Left ventricle myocardium inferior (tissue), 1 donor: ENCODE measurements around the gene LRP8. TPM values are rescaled to one million over a fixed set of nuclear protein-coding genes. Genes with fewer than 3 reads are reported as not detected.

Source experiments
- DNase-seq: peaks from one replicate; pipeline ENCODE4 v3.0.0-alpha.2; 2020
- H3K27ac ChIP-seq: fragments of 200-600 bp; replicated peaks from 2 replicates; pipeline ENCODE4 v1.8.0; 2021
- H3K27me3 ChIP-seq: fragments of 200-600 bp; 2 replicates; pipeline ENCODE4 v1.8.0; 2021; ENCODE audit warnings: low read depth
- H3K36me3 ChIP-seq: fragments of 200-600 bp; 2 replicates; pipeline ENCODE4 v1.8.0; 2021
- H3K4me1 ChIP-seq: fragments of 200-600 bp; 2 replicates; pipeline ENCODE4 v1.8.0; 2021
- H3K4me3 ChIP-seq: fragments of 200-600 bp; 2 replicates; pipeline ENCODE4 v1.8.0; 2021; ENCODE audit warnings: mild to moderate bottlenecking, moderate library complexity
- H3K9me3 ChIP-seq: fragments of 200-600 bp; replicated peaks from 2 replicates; pipeline ENCODE4 v1.8.0; 2021
- CTCF ChIP-seq: fragments of 200-600 bp; IDR thresholded peaks from 2 replicates; pipeline ENCODE4 v1.8.0; 2021; ENCODE audit warnings: antibody characterized with exemption, mild to moderate bottlenecking, borderline replicate concordance
- intact Hi-C: fragments of 100-400 bp; cut with micrococcal nuclease; formaldehyde crosslinking; loops from one replicate; pipeline ENCODE4 v1.11.0; 2022
- total RNA-seq: library from RNA; stranded (reverse); fragmentation: NEBNext Ultra II Directional; extraction: Animal tissue kit (Norgen Biotek cat#: 25700); gene quantifications from one replicate; pipeline ENCODE4 v1.2.1, GENCODE V29; 2021
- donor health status: DM: no; HTN: yes; CAD: no; lungs with severe emphysema.

Gene LRP8
- total RNA-seq, 1 donor from 2014 or later, result 1.8 TPM

GRCh38 chr1:53288790-53289429 is 39.0 kb downstream of the LRP8 start:
- Histone ChIP-seq H3K27ac (no peak overlapping the region), H3K4me3 (no peak overlapping the region), H3K9me3 (no peaks in the 10 kb centered on the region), H3K27me3 (no peaks in the 10 kb centered on the region), H3K36me3 (no peaks in the 10 kb centered on the region), H3K4me1 (peaks cover 32% of the 10 kb centered on the region)
- no peak for TF ChIP-seq CTCF
- intact Hi-C loops, result no loop called here
- no peak for DNase-seq

- no peak for TF ChIP-seq CTCF
- no peaks in the 10 kb centered on the region for H3K9me3 ChIP-seq
Observed at GRCh38 chr1:53288002-53288789, 39.7 kb downstream of the LRP8 start.

GRCh38 chr1:53286955-53287354 is 40.9 kb downstream of the LRP8 start:
- intact Hi-C loops, result no loop called here
- no peaks in the 10 kb centered on the region for H3K27me3 ChIP-seq
- no peak overlapping the region for H3K4me3 ChIP-seq
- H3K9me3 ChIP-seq, result no peaks in the 10 kb centered on the region
- peaks cover 14% of the 10 kb centered on the region for H3K4me1 ChIP-seq
- H3K36me3 ChIP-seq, result no peaks in the 10 kb centered on the region
- DNase-seq, result no peak
- no peak for TF ChIP-seq CTCF
- no peak overlapping the region for H3K27ac ChIP-seq

More at GRCh38 chr1:53288002-53288789, 39.7 kb downstream of the LRP8 start:
- no peaks in the 10 kb centered on the region for H3K36me3 ChIP-seq
- no peak overlapping the region for H3K27ac ChIP-seq
- H3K4me3 ChIP-seq, result no peak overlapping the region
- H3K4me1 ChIP-seq, result peaks cover 25% of the 10 kb centered on the region
- DNase-seq, result no peak
- no peaks in the 10 kb centered on the region for H3K27me3 ChIP-seq
- intact Hi-C loops, result no loop called here

GRCh38 chr1:53285969-53286760 is 41.7 kb downstream of the LRP8 start:
- Histone ChIP-seq H3K4me1 (peaks cover 14% of the 10 kb centered on the region), H3K4me3 (no peak overlapping the region), H3K27ac (no peak overlapping the region), H3K36me3 (no peaks in the 10 kb centered on the region), H3K27me3 (no peaks in the 10 kb centered on the region), H3K9me3 (no peaks in the 10 kb centered on the region)
- no peak for TF ChIP-seq CTCF
- intact Hi-C loops, result no loop called here
- no peak for DNase-seq

DNA sequence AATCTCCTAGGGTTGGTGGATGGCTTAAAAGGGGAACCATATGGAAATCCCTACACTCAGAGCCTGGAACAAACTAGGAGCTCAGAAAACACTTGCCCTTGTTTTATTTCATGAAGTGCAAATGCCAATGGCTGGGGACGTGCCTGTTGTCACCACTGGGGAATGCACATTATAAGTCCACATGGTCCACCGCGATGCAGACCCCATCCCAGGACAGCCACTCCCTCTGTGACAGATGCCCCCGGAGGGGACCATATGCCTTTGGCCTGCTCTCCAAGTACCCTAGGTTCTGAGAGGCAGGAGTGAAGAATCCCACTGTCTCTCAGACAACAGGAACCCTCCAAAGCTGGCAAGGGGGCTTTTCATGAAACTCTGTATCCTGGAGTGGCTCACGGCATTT is 42.3 kb downstream of the LRP8 start:
- H3K4me1 ChIP-seq, result peaks cover 14% of the 10 kb centered on the region
- intact Hi-C loops, result no loop called here
- no peaks in the 10 kb centered on the region for H3K27me3 ChIP-seq
- no peaks in the 10 kb centered on the region for H3K36me3 ChIP-seq
- H3K4me3 ChIP-seq, result no peak overlapping the region
- no peak overlapping the region for H3K27ac ChIP-seq
- H3K9me3 ChIP-seq, result no peaks in the 10 kb centered on the region
- no peak for TF ChIP-seq CTCF
- no peak for DNase-seq
